GM12875 (cell line): Measurements from ENCODE around the gene MCM9.

Experiments used
- H3K4me3 ChIP-seq: one replicate; pipeline ENCODE4 v1.5.1; 2011; ENCODE audit warnings: low read depth, low read length, control low read depth
- TF ChIP-seq, protein P1 (sequence below): IDR thresholded peaks from 2 replicates; pipeline ENCODE4 v1.5.1; 2011; ENCODE audit warnings: low read depth, mild to moderate bottlenecking, control low read depth, inconsistent platforms, low read length, moderate library complexity, borderline replicate concordance; ENCODE audit not compliant: insufficient read depth

The MCM9 gene

DNA sequence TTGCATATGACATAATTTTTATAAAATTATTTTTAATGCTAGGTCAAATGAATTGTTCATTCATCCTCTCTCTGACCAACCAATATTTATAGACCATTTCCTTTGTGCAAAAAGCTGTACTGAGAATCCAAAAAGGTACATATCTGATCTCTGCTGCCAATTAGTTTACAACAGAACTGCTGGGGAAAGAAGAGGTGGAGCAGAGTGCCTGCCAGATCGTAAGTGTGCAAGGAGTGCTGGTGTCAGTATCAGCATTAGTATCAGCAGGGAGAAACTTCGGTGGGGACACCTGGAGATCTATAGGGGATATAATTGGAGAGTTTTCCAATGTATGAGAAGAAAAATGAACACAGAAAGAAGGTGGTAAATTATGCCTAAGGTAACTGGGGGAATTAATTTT lies 104.3 kb downstream of the MCM9 start:
- TF ChIP-seq, protein P1, sequence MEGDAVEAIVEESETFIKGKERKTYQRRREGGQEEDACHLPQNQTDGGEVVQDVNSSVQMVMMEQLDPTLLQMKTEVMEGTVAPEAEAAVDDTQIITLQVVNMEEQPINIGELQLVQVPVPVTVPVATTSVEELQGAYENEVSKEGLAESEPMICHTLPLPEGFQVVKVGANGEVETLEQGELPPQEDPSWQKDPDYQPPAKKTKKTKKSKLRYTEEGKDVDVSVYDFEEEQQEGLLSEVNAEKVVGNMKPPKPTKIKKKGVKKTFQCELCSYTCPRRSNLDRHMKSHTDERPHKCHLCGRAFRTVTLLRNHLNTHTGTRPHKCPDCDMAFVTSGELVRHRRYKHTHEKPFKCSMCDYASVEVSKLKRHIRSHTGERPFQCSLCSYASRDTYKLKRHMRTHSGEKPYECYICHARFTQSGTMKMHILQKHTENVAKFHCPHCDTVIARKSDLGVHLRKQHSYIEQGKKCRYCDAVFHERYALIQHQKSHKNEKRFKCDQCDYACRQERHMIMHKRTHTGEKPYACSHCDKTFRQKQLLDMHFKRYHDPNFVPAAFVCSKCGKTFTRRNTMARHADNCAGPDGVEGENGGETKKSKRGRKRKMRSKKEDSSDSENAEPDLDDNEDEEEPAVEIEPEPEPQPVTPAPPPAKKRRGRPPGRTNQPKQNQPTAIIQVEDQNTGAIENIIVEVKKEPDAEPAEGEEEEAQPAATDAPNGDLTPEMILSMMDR, result no peak
- H3K4me3 ChIP-seq, result no peak overlapping the region

DNA sequence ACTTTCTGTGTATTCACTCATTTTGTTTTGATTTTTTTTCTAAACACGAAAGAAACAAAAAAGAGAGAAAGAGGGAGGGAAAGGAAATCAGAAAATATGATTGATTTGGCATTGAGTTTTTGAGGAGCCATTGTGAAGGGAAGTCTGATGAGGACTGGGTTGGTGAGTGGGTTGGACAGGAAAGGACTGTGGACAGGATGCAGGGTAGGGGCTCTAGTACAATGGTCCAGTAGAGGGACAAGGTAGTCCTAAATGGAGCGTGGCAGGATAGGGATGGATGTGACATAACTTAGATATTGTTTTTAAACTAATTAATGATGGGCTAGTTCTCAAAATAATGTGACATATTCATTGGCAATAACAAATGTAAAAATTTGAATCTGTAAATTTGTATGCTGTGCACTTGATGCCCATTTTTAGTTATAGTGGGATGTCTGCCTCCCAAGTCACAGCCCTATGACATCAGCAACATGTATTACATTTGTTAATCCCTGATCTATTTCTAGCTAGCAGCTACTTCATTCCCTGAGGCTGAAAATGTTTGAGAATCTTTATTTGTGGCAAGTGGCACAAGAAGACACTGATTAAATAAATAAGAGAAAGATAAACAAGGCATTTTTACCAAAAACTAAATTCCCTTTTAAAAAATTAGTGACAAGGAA lies 105.0 kb downstream of the MCM9 start:
- H3K4me3 ChIP-seq, result no peak overlapping the region
- TF ChIP-seq, protein P1, result no peak

GRCh38 chr6:118826096-118826495 lies 108.9 kb downstream of the MCM9 start:
- TF ChIP-seq, protein P1, result no peak

GRCh38 chr6:118825661-118826060 lies 109.3 kb downstream of the MCM9 start:
- TF ChIP-seq, protein P1, result no peak
- no peak overlapping the region for H3K4me3 ChIP-seq

More at GRCh38 chr6:118826096-118826495, 108.9 kb downstream of the MCM9 start:
- no peak overlapping the region for H3K4me3 ChIP-seq

DNA sequence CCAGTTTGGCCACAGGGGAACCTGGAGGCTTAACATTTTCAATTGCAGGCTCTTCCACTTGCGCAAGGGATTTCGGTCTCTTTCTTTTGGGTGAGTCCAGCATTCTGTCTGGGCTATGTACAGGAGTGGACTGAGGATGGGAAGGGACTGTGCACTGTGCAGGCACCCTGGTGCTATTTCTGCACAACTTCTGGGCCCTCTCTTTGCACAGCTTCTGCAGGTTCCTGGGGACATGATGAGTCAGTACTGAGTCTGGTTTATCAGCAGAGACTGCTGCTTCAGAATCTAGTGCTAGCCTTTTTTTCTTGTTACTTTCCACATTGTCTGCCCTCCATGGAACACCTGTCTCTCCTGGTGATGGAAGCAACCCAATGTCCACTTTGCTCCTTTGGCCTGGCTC lies 119.5 kb downstream of the MCM9 start:
- H3K4me3 ChIP-seq, result no peak overlapping the region
- TF ChIP-seq, protein P1, result no peak

- H3K4me3 ChIP-seq, result no peak overlapping the region
- TF ChIP-seq, protein P1, result no peak
Observed at GRCh38 chr6:118813775-118814174, 121.2 kb downstream of the MCM9 start.

DNA sequence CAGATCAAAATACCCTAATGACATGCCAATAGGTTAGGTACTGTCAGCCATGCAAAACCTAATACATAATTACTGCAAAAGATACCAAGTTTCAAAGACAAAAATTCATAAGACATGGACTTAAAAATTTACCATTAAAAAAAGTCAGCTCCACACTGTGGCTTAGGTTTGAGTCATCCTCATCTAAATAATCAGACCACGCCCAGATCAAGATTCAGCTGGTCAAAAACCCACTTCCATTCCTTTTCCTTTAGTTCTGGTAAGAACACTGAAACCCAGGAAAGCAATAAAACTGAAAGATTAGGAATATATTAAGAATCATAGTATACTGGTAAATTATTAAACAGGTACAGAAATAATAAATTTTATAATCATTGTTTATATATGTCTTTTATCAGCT lies 122.0 kb downstream of the MCM9 start:
- H3K4me3 ChIP-seq, result no peak overlapping the region
- TF ChIP-seq, protein P1, result no peak
